IMR-90 (cell line): ENCODE results near the gene LHX8.

ENCODE experiments used
- BHLHE40 ChIP-seq: fragments of 150-350 bp; IDR thresholded peaks from 2 replicates; pipeline ENCODE4 v1.6.1; 2016; ENCODE audit warnings: mild to moderate bottlenecking, low read depth, low read length
- CEBPB ChIP-seq: IDR thresholded peaks from 2 replicates; pipeline ENCODE4 v1.6.1; 2012; ENCODE audit warnings: low read depth, low read length, improper control_type of control experiment
- CHD1 ChIP-seq: IDR thresholded peaks from 2 replicates; pipeline ENCODE4 v1.6.1; 2012; ENCODE audit warnings: low read depth, low read length, improper control_type of control experiment
- CTCF ChIP-seq: conservative IDR thresholded peaks from 2 replicates; pipeline ENCODE4 v1.5.1; 2012; ENCODE audit warnings: mild to moderate bottlenecking, low read depth, low read length, improper control_type of control experiment
- FOS ChIP-seq: fragments of 150-350 bp; IDR thresholded peaks from 2 replicates; pipeline ENCODE4 v1.6.1; 2016; ENCODE audit warnings: low read depth, low read length
- MAFK ChIP-seq: IDR thresholded peaks from 2 replicates; pipeline ENCODE4 v1.6.1; 2012; ENCODE audit warnings: low read depth, low read length, improper control_type of control experiment
- NFE2L2 ChIP-seq: fragments of 150-350 bp; IDR thresholded peaks from 2 replicates; pipeline ENCODE4 v1.6.1; 2016; ENCODE audit warnings: low read depth, mild to moderate bottlenecking, low read length
- POLR2A ChIP-seq: IDR thresholded peaks from 2 replicates; pipeline ENCODE4 v1.6.1; 2012; ENCODE audit warnings: mild to moderate bottlenecking, low read depth, low read length
- RAD21 ChIP-seq: IDR thresholded peaks from 2 replicates; pipeline ENCODE4 v1.6.1; 2012; ENCODE audit warnings: low read length, improper control_type of control experiment
- RCOR1 ChIP-seq: IDR thresholded peaks from 2 replicates; pipeline ENCODE4 v1.6.1; 2012; ENCODE audit warnings: mild to moderate bottlenecking, low read length, improper control_type of control experiment; ENCODE audit not compliant: insufficient replicate concordance
- RFX5 ChIP-seq: IDR thresholded peaks from 2 replicates; pipeline ENCODE4 v1.8.0; 2012; ENCODE audit warnings: low read depth, mild to moderate bottlenecking, low read length, moderate library complexity
- SMC3 ChIP-seq: fragments of 150-350 bp; IDR thresholded peaks from 2 replicates; pipeline ENCODE4 v1.6.1; 2016; ENCODE audit warnings: low read depth, mild to moderate bottlenecking, antibody characterized with exemption, low read length, moderate library complexity
- TF ChIP-seq, protein P1 (sequence below): fragments of 150-350 bp; IDR thresholded peaks from 2 replicates; pipeline ENCODE4 v1.6.1; 2016; ENCODE audit warnings: low read depth, mild to moderate bottlenecking, low read length, moderate library complexity, borderline replicate concordance
- TF ChIP-seq, protein P2 (sequence below): fragments of 150-350 bp; IDR thresholded peaks from 2 replicates; pipeline ENCODE4 v1.6.1; 2017; ENCODE audit warnings: mild to moderate bottlenecking, antibody characterized with exemption, low read length, low read depth

DNA sequence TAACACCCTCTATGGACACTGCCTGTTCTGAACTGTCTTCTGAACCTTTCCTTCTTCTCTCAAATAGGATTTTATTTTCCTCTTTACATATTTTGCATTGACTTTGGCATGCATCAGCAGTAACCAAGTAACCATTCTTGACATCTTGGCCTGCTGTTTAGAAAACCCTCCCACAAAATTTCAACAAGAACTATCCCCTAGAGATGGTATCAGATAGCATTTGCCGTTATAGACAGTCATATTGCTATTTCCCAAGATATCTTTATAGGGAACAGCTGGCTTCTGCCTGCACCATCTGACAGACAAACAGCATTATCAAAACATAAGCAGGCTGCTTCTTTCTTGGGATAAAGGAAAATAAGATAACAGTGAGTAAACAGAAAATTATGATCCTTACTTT is 54.7 kb downstream of the LHX8 start:
- no peak for TF ChIP-seq CTCF
- TF ChIP-seq BHLHE40, result no peak
- no peak for TF ChIP-seq RAD21
- TF ChIP-seq, protein P1, sequence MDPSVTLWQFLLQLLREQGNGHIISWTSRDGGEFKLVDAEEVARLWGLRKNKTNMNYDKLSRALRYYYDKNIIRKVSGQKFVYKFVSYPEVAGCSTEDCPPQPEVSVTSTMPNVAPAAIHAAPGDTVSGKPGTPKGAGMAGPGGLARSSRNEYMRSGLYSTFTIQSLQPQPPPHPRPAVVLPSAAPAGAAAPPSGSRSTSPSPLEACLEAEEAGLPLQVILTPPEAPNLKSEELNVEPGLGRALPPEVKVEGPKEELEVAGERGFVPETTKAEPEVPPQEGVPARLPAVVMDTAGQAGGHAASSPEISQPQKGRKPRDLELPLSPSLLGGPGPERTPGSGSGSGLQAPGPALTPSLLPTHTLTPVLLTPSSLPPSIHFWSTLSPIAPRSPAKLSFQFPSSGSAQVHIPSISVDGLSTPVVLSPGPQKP, result no peak
- no peak for TF ChIP-seq RFX5
- no peak for TF ChIP-seq POLR2A
- TF ChIP-seq SMC3, result no peak
- TF ChIP-seq RCOR1, result no peak
- TF ChIP-seq MAFK, result no peak
- no peak for TF ChIP-seq CEBPB
- TF ChIP-seq NFE2L2, result no peak
- TF ChIP-seq, protein P2, sequence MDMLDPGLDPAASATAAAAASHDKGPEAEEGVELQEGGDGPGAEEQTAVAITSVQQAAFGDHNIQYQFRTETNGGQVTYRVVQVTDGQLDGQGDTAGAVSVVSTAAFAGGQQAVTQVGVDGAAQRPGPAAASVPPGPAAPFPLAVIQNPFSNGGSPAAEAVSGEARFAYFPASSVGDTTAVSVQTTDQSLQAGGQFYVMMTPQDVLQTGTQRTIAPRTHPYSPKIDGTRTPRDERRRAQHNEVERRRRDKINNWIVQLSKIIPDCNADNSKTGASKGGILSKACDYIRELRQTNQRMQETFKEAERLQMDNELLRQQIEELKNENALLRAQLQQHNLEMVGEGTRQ, result no peak
- TF ChIP-seq CHD1, result no peak
- no peak for TF ChIP-seq FOS
